Activated CD4-positive, alpha-beta T cell treated with anti-CD3 and anti-CD28 coated beads for 4 hours (primary cell): ENCODE data around the gene HPD.

Experiments
- DNase-seq, 2 donors: peaks; one replicate each; pipeline ENCODE4 v3.0.0-alpha.2; 2020

The HPD gene

GRCh38 chr12:121809712-121810116, 48.9 kb downstream of the HPD start:
- no peak for DNase-seq

GRCh38 chr12:121808623-121809022, 50.0 kb downstream of the HPD start:
- DNase-seq, result no peak

DNA sequence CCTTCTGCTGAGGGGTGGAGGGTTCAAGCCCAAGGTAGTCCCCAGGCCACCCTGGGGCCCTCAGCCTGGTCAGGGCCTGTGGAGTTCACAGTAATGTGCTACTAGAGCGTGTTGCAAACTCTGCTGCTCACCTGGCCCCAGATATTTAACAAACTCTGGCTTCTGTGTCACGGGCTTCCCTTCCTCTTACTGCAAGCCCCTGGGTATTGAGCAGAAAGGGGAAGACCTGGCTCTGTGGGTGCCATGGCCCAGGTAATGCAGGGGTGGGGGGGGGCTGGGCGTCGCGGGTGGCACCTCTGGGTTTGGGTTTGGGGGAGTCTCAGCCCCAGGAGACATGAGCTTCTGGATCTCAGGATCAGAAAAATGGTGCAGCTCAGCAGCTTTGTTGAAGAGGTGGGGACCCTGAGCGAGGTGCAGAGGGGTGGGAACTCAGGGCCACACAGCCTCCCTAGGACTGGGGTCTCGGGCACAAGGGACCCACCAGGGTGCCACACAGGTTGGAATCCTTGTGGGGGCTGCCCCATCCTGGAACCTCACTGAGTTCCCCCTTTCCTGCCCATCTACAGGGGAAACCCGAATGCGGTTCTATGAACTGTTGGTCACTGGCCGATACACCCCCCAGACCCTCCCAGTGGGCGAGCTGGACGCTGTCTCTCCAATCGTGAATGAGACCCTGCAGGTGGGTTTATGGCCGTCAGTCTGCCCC, 50.9 kb downstream of the HPD start:
- DNase-seq, result no peak

DNA sequence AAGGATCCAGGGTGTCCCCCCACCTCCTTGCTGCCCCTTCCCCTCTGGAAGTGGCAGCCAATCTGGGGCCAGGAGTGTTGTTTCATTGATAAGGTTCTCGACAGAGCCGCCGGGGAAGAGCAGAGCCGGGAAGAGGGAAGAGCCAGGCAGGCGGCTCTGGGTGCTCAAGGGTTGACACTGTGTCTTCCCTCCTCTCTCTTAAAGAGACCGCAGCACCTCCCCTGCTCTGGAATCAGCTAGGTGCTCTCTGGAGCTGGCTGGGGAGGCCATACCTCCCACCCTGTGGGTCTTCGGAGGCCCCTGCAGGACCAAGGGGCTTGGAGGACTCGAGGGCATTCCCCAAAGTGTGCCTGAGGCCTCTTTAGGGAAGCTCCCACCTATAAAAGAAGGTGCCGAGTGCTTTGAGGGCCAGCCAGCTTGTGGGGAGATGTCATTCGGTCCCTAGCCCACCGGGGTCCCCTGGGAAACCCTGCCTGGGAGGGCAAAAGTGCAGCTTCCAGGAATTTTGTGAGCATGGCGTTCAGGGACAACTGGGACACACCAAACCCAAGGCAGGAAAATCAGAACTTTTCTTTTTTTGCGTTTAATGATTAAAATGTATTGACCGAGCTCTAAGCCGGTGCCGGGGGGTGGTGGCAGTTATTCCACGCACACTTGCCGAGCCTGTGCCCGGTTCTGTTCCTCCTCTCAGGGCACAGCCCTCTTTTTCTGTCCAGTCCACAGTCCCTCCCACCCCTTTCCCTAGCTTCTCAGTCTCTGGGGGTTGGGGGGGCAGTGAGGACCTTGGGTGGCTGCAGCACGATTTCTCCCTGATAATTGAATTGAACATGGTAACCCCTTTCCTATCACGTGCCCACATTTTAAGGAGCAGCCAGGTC, 51.9 kb downstream of the HPD start:
- DNase-seq, result no peak

DNA sequence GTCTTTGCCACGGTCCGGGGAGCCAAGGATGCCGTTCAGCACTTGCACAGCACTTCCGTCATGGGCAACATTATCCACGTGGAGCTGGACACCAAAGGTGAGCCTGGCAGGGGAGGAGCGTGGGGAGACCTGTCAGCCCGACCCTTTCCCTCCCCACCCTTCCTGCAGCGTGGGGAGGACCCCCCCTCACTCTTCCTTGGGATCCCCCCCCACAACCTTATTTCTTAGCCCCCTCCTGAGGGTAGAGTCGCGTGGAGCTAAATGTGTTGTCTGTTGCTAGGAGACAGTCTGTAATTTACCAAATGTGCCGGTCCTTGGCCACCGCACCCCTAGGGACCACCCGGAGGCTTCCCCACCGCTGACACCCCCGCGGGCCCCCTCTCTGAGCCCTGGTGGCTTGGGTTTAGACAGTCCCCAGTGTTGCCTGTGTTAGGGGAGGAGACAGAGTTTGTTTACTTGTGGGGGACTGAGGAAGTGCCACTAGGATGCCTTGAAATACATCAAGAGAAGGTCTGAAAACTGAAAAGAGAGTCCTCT, 52.6 kb downstream of the HPD start:
- DNase-seq, result no peak

DNA sequence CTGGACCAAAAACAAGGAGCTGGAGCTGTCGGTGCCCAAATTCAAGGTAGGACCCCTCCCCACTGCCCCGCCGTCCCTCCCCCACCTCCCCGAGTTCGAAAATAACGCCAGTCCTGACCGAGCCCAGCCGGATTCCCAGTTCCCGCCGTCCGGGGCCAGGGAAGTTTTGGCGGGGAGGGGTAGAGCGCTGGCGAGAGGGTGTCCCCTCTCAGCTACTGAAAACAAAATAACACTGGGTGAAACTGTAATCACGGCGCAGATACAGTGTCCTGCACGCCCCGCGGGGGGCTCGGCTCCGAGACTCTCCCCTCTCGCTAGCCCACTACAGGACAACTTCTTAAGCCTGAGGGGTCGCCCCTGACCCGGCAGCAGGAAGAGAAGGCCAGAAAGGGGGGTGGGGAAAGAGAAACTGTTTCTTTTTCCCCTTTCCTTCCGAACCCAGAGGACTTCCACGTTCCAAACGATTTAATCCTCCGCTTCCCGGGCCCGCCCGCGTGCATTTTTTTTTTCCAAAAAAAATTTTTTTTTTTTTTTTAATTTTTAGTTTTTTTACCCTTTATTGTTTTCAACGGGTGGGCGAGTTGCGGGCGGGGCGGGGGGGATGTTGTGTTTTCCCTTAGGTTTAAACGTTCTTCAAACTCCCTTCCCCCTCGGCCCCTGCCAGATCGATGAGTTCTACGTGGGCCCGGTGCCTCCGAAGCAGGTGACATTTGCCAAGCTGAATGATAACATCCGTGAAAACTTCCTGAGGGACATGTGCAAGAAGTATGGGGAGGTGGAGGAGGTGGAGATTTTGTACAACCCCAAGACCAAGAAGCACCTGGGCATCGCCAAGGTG, 53.3 kb downstream of the HPD start:
- DNase-seq, result no peak

- peak; percentile 50 to 57 for DNase-seq
Observed at GRCh38 chr12:121804417-121805111, 54.1 kb downstream of the HPD start.

DNA sequence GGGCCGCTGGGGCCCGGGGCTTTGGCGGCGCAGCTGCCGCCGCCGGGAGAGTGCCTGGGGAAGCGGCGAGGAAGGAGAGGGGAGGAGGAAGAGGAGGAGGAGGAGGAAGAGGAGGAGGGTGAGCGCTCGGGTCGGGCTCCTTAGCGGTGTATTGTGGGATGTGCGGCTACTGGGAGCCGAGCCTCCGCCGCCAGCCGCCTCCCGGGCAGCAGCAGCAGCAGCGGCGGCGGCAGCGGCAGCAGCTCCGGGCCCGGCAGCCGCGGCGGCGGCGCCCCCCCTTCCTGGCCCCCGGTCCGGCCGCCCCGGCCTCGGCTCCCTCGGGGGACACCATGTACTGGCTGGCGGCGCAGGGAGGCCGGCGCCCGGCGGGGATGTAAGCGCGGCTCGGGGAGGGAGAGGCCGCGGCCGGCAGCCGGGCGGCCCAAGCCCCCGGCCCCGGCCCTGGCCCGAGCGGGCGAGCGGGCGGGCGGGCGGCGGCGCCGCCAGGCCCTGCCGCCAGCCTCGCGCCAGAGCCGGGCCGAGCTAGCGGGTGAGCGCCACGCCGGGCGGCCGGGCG, 54.7 kb downstream of the HPD start, which contains the start of gene SETD1B:
Gene SETD1B (plus strand): TSS at position 149 of the 556 bp plus-strand sequence. CDS start 729 bp downstream, outside the sequence.
- DNase-seq, result peak; percentile 43 to 52

GRCh38 chr12:121802843-121803698, 55.6 kb downstream of the HPD start:
- DNase-seq, result peak; percentile 82 to 83

DNA sequence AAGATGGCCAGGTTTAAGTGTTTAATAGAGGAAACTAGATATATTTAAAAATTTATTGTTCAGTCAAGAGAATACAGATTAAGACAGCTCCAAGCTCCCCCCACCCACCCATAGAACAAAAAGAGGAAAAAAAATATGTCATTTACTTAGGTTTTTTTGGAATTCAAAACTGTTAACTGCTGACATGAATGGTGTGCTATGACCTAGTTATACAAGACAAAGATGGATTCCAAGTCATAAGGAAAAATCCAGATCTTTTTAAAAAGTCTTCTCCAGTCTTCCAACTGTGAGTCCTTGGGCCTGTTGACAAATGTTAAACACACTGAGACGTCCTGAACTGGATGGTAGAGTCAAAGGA, 56.2 kb downstream of the HPD start:
- no peak for DNase-seq

- DNase-seq, result peak; percentile 40 to 50
Observed at GRCh38 chr12:121801595-121802484, 56.8 kb downstream of the HPD start.

DNA sequence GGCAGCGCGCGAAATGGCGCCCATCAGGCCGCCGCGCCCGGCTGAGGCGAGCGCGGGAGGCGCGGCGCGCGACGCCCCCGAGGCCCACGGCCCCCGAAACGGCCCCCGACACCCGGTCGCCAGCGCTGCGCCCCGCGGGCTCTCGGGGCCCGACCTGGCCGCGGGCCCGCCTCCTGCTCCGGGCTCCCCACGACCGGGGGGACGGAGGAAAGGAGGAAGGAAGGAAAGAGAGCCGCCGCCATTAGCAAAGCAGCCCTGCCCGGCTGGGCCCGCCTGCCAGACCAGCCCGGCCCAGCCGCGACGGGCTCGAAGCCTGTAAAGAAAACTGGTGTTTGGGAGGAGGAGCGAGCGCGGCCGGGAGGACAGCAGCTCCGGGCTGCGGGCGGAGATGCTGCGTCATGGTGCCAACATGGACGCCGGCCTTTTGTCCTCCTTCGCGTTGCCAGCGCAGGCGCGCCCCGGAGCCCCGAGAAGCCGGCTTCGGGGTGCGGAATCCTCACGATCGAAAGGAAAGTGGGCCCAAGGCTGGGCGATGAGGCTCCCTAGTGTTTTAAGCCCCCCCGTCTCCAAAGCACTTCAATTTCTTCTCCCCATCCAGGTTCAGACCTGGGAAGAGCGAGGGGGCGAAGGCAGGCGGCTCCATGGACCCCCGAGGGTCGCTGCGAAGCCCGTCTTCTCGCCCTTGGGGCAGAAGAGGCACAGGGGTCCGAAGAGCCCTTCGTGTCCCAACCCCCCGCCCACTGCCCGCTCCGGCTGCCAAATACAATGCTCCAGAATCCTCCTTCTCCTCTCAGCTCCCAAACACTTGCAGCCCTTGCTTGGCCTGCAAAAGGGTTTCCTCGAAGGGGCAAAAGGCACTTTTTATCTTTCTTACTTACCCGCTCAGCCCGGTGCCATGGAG, 57.7 kb downstream of the HPD start:
- peak; percentile 63 to 71 for DNase-seq

DNA sequence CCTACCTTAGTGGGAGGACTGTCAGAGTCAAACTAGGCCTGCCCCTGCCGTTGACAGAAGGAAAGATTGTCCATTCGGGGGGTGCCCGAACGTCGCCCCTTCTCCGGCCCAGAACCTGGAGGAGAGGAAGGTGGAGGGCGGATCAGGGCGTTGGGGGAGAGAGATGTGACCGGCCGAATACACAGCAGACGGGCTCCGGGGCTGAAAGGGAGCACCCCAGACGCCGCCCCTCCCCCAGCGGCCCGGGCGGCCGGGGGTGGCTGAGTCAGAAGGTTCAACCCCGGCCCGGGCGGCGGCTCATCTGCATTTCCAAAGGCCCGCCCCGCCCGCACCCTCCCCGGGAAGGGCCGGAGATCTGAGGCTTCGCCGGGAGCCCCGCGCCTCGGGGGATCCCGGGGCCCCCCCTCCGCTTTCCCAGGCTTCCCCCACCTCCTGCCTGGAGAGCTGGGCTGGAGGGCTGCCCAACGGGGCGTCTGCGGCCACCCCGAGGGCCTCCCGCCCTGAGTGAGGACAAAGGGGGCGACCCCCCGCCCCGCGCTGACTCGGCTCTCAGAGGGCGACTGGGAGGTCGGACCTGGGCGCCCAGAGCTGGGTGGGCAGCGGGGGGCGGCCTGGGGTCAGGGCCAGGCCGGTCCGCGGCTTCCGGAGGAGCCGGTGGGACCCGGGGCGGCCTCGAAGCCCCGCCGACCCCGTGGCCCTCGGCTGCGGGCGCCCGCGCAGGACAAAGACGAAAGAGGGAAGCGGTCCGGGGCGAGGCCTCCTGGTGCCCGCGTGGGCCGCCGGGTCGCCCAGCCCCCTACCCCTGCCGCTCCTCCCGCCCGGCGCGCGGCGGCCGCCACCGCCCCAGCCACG, 58.6 kb downstream of the HPD start:
- peak; percentile 83 to 84 for DNase-seq

DNA sequence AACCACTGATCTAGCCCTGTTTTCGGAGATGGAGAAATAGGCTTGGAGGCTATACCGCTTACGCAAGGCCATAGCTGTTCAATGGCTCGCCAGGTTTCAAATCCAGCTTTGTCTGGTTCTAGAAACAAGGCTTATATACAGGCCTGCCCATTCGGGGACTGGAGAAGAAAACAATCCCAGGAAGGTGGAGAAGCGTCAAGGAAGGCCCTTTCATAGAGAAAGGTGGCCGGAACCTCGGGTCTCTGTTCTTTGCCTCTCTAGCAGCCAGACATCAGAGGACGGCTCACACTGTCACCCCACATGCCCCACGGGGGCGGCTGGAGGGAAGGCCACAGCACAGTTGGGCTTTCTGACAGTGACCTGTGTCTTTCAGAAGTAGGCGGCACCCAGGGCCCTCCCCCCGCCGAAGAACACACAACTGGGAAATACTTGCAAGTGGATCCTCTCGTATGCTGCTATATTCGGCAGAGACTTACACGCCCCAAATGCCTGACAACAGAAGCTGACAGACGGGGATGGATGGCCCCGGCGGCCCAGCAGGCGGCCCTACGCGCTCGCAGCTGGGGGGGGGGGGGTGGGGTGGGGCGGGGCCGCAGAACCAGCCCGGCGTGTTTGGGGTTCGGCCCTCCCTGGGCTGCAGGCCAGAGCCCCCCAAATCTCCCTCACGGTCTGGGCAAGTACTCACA, 59.4 kb downstream of the HPD start:
- DNase-seq, result peak; percentile 46 to 50

DNA sequence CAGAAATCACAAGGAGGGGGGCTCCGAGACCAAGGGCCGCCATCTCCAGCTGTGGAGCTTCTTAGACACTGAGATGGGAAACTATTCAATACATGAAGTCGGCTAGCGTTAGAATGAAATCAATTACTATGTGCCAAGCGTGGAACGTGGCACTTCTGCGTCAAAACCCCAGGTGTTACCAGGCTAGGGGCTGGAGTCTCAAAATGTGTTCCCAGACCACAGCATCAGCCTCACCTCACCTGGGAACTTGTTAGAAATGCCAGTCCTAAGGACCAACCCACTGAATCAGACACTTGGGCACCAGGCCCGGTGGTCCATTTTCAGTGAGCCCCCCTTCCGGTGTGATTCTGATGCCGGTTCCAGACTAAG, 59.9 kb downstream of the HPD start:
- DNase-seq, result no peak

DNA sequence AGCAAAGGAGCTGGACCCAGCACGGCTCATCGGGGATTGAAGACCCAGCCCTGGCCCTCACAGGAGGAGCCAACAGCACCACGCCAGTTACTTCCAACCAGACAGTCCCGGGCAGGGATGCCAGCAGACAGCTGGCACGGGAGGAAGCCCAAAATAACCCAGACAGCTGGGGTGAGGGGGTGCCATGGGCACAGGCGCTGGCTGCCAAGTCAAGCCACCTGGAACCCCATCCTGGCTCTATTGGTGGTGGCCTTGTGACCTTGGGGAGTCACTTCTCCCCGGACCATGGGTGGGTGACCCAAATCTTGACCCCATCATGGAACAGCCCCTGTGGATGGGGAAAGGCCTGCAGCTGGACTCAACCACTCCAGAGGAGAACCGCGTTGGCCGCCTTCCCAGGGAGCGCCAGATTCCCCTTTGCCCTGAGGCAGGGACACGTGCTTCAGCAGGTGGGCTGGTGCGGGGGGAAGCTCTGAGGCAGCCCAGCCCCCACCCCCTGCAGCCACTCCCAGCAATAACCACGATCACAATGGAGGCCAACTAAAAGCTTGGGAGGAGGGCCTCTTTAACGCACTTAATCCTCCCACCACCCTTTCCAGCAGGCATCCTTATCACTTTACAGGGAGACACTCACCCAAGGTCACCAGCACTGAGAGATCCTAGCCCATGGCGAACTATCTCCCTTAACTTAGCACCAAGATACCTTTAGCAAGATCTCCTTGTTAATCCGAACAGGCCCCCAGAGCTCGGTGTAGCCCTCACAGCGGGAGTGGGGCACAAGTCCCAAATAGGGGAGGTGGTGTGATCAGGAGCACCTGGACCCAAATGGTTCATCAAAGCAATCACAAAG, 60.5 kb downstream of the HPD start:
- no peak for DNase-seq
